ENCODE results near the gene INTS6. TPM values are rescaled to one million over a fixed set of nuclear protein-coding genes. Genes with fewer than 3 reads are reported as not detected.

The INTS6 gene
- total RNA-seq, 4 donors from 2014 or later, result 30.8 to 60.1 (median 45.5) TPM

DNA sequence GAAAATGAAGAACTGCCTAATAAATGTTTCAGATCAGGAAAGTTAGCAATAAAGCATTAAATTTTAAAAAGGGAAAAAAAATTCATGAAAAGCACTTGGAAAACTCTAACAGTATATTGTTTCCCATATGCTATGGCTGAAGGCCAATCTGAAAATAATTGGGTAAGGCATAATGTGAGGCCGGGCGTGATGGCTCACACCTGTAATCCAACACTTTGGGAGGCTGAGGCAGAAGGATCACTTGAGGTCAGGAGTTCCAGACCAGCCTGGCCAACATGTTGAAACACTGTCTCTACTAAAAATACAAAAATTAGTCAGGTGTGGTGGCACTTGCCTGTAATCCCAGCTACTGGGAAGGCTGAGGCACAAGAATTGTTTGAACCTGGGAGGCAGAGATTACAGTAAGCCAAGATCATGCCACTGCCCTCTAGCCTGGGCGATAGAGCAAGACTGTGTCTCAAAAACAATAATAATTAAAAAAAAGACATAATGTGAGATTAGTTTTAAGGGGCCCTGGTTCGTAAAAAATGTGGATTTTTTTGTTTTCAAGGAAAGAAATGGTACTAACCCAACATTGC lies 15.2 kb downstream of the INTS6 start:
- Histone ChIP-seq H3K27ac (no peak overlapping the region), H3K27me3 (no peaks in the 10 kb centered on the region), H3K4me1 (no peaks in the 10 kb centered on the region), H3K36me3 (no peaks in the 10 kb centered on the region), H3K4me3 (no peak overlapping the region), H3K9me3 (no peaks in the 10 kb centered on the region)
- TF ChIP-seq CTCF (IDR thresholded peaks at IDR 0.05) (no peak), POLR2A (IDR thresholded peaks at IDR 0.05) (no peak), EP300 (IDR thresholded peaks at IDR 0.05) (no peak)
- 76 to 80% methylated on average over 4 of the region's 4 CpGs for WGBS, 2 donors
- DNase-seq (ENCODE audit: low spot score in 2 of 2), result no peak

- H3K36me3 ChIP-seq, result no peaks in the 10 kb centered on the region
- H3K27ac ChIP-seq, result no peak overlapping the region
- no peaks in the 10 kb centered on the region for H3K27me3 ChIP-seq
- no peaks in the 10 kb centered on the region for H3K4me1 ChIP-seq
- TF ChIP-seq POLR2A (IDR thresholded peaks at IDR 0.05) (no peak), CTCF (IDR thresholded peaks at IDR 0.05) (peak in 4 of 5 experiments; percentile 23 to 37 (median 30))
- H3K4me3 ChIP-seq, result no peak overlapping the region
- no peak for DNase-seq (ENCODE audit: low spot score in 2 of 2)
- WGBS, 2 donors, result 2% methylated on average over 1 of the region's 1 CpG
- H3K9me3 ChIP-seq, result no peaks in the 10 kb centered on the region
Observed at GRCh38 chr13:51435002-51435578, 17.7 kb downstream of the INTS6 start.

GRCh38 chr13:51432576-51432975 lies 20.3 kb downstream of the INTS6 start:
- no peaks in the 10 kb centered on the region for H3K27me3 ChIP-seq
- no peak overlapping the region for H3K27ac ChIP-seq
- TF ChIP-seq POLR2A (IDR thresholded peaks at IDR 0.05), result no peak
- TF ChIP-seq CTCF (IDR thresholded peaks at IDR 0.05), result no peak
- peaks cover 0 to 16% (median 0%) of the 10 kb centered on the region in 3 donors for H3K36me3 ChIP-seq
- H3K4me1 ChIP-seq, result no peaks in the 10 kb centered on the region
- DNase-seq (ENCODE audit: low spot score in 2 of 2), result no peak
- H3K4me3 ChIP-seq, result no peak overlapping the region
- H3K9me3 ChIP-seq, result no peaks in the 10 kb centered on the region
- 66 to 67% methylated on average over 2 of the region's 2 CpGs for WGBS, 2 donors

GRCh38 chr13:51426982-51427381 lies 25.9 kb downstream of the INTS6 start:
- Histone ChIP-seq H3K27me3 (no peaks in the 10 kb centered on the region), H3K4me1 (peaks cover 0 to 31% (median 1%) of the 10 kb centered on the region in 4 donors), H3K9me3 (no peaks in the 10 kb centered on the region), H3K36me3 (peaks cover 0 to 20% (median 0%) of the 10 kb centered on the region in 3 donors), H3K27ac (no peak overlapping the region), H3K4me3 (no peak overlapping the region)
- no peak for DNase-seq (ENCODE audit: low spot score in 2 of 2)
- no peak for TF ChIP-seq EP300 (IDR thresholded peaks at IDR 0.05)
- no peak for TF ChIP-seq POLR2A (IDR thresholded peaks at IDR 0.05)
- no peak for TF ChIP-seq CTCF (IDR thresholded peaks at IDR 0.05)

GRCh38 chr13:51425410-51426042 lies 27.3 kb downstream of the INTS6 start:
- H3K4me1 ChIP-seq, result peaks cover 0 to 40% (median 3%) of the 10 kb centered on the region in 4 donors

More at GRCh38 chr13:51425410-51426042, 27.3 kb downstream of the INTS6 start:
- TF ChIP-seq EP300 (IDR thresholded peaks at IDR 0.05) (peak in 1 of 2 donors; percentile 36), POLR2A (IDR thresholded peaks at IDR 0.05) (no peak)
- no peaks in the 10 kb centered on the region for H3K9me3 ChIP-seq
- WGBS, 2 donors, result 72 to 73% methylated on average over 4 of the region's 4 CpGs
- H3K27me3 ChIP-seq, result no peaks in the 10 kb centered on the region
- H3K27ac ChIP-seq, result no peak overlapping the region
- no peak for DNase-seq (ENCODE audit: low spot score in 2 of 2)
- peaks cover 0 to 25% (median 0%) of the 10 kb centered on the region in 3 donors for H3K36me3 ChIP-seq
- H3K4me3 ChIP-seq, result no peak overlapping the region
